Mammary epithelial cell (primary cell): Measurements from ENCODE around the gene TMEM141.

Source experiments
- EZH2 ChIP-seq: IDR thresholded peaks from 2 replicates; pipeline ENCODE4 v1.6.1; 2012; ENCODE audit warnings: low read length, inconsistent platforms, borderline replicate concordance
- TF ChIP-seq, protein P1 (sequence below), 2 donors: IDR thresholded peaks in 1 of 2; conservative IDR thresholded peaks in 1 of 2; 2 replicates each; pipeline ENCODE4 v1.5.1; 2011 to 2012; ENCODE audit warnings: inconsistent platforms in 2 of 2, low read length in 2 of 2, mild to moderate bottlenecking in 2 of 2, control low read depth in 1 of 2, low read depth in 1 of 2; ENCODE audit not compliant: insufficient read depth in 1 of 2; ENCODE audit errors: extremely low read depth in 1 of 2

DNA sequence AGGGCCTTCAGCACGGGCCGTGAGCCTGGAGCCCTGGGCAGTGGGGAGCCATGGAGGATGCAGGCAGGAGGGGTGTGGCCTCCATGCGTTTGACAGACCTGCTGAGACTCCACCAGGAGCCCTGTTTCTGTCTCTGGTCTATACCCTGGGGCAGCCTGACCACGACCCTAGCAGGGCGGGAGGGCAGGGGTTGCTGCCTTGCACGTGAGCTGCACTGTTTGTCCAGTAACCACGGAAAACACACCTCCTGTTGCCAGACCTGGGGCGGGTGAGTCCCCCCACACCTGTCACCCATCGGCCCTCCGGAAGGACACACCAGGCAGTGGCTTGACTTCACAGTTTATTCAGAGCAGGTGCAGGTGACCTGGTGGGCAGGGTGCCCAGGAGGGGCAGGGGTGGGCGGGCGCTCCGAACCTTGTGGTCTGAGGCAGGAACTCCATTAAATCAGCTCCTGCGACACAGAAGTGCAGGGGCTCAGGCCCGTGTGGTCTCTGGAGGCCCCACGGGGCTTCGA, 37.0 kb upstream of the TMEM141 start:
- TF ChIP-seq, protein P1, sequence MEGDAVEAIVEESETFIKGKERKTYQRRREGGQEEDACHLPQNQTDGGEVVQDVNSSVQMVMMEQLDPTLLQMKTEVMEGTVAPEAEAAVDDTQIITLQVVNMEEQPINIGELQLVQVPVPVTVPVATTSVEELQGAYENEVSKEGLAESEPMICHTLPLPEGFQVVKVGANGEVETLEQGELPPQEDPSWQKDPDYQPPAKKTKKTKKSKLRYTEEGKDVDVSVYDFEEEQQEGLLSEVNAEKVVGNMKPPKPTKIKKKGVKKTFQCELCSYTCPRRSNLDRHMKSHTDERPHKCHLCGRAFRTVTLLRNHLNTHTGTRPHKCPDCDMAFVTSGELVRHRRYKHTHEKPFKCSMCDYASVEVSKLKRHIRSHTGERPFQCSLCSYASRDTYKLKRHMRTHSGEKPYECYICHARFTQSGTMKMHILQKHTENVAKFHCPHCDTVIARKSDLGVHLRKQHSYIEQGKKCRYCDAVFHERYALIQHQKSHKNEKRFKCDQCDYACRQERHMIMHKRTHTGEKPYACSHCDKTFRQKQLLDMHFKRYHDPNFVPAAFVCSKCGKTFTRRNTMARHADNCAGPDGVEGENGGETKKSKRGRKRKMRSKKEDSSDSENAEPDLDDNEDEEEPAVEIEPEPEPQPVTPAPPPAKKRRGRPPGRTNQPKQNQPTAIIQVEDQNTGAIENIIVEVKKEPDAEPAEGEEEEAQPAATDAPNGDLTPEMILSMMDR (conservative IDR thresholded peaks at IDR 0.05 in 1 of 2, IDR thresholded peaks at IDR 0.05 in 1 of 2; ENCODE audit: extremely low read depth in 1 of 2, insufficient read depth in 1 of 2, low read depth in 1 of 2, low read length in 2 of 2): no peak
- no peak for TF ChIP-seq EZH2
